Upper lobe of left lung (tissue), 4 donors: Measurements from ENCODE around the gene IDI1.
"Not testable (repeated sequence)": the region's sequence is repeated elsewhere in the genome, so short reads cannot be mapped to it uniquely, and the experiment has no call there.

Experiments used
- CTCF ChIP-seq, 6 experiments: fragments of 450-650 bp in 4 of 6; fragments of 200-600 bp in 2 of 6; sonication (generic) in 2 of 6; IDR thresholded peaks; one replicate each; pipeline ENCODE4 v1.5.1; 2016 to 2019; ENCODE audit warnings: antibody characterized with exemption in 6 of 6
- POLR2A ChIP-seq, 4 donors: fragments of 450-650 bp; IDR thresholded peaks; one replicate each; pipeline ENCODE4 v1.5.1; 2016 to 2017; ENCODE audit warnings: antibody characterized with exemption in 4 of 4, mild to moderate bottlenecking in 2 of 4
- POLR2AphosphoS5 ChIP-seq, 2 donors: sonication (generic); formaldehyde crosslinking; IDR thresholded peaks; one replicate each; pipeline ENCODE4 v1.5.1; 2017; ENCODE audit warnings: antibody characterized with exemption in 2 of 2

GRCh38 chr10:1038769-1039168, 10.2 kb downstream of the IDI1 start:
- not testable (repeated sequence) for TF ChIP-seq POLR2A, POLR2AphosphoS5, CTCF (IDR thresholded peaks at IDR 0.05)
